H9 (cell line): ENCODE results near the gene GLCCI1. TPM values are rescaled to one million over a fixed set of nuclear protein-coding genes. Genes with fewer than 3 reads are reported as not detected.

Source experiments
- DNase-seq: peaks from one replicate; pipeline ENCODE4 v3.0.0-alpha.2; 2017
- H2AFZ ChIP-seq: one replicate; pipeline ENCODE4 v1.6.1; 2013; ENCODE audit warnings: mild to moderate bottlenecking, low read length, control low read depth, moderate library complexity
- H2AK5ac ChIP-seq: 2 replicates; pipeline ENCODE4 v1.6.1; 2013; ENCODE audit warnings: low read length, control low read depth, mixed read lengths; ENCODE audit not compliant: insufficient read length
- H2BK120ac ChIP-seq: one replicate; pipeline ENCODE4 v1.6.1; 2013; ENCODE audit warnings: low read depth, mild to moderate bottlenecking, low read length, control low read depth, inconsistent platforms; ENCODE audit not compliant: poor library complexity, severe bottlenecking
- H2BK12ac ChIP-seq: 2 replicates; pipeline ENCODE4 v1.6.1; 2013; ENCODE audit warnings: low read length, control low read depth, mixed read lengths, low read depth; ENCODE audit not compliant: insufficient read length
- H2BK15ac ChIP-seq: 2 replicates; pipeline ENCODE4 v1.6.1; 2013; ENCODE audit warnings: low read depth, low read length, control low read depth
- H2BK20ac ChIP-seq: one replicate; pipeline ENCODE4 v1.6.1; 2013; ENCODE audit warnings: low read depth, mild to moderate bottlenecking, low read length, control low read depth, inconsistent platforms; ENCODE audit not compliant: poor library complexity, severe bottlenecking
- H2BK5ac ChIP-seq: 2 replicates; pipeline ENCODE4 v1.6.1; 2013; ENCODE audit warnings: low read length, control low read depth, mixed read lengths; ENCODE audit not compliant: insufficient read length
- H3K14ac ChIP-seq: 2 replicates; pipeline ENCODE4 v1.6.1; 2013; ENCODE audit warnings: low read length, control low read depth; ENCODE audit not compliant: insufficient read depth
- H3K18ac ChIP-seq: 2 replicates; pipeline ENCODE4 v1.6.1; 2013; ENCODE audit warnings: low read depth, mild to moderate bottlenecking, mixed read lengths, low read length, control low read depth; ENCODE audit not compliant: insufficient read length
- H3K23ac ChIP-seq: 2 replicates; pipeline ENCODE4 v1.6.1; 2013; ENCODE audit warnings: low read length, control low read depth, mixed read lengths, low read depth; ENCODE audit not compliant: insufficient read length
- H3K23me2 ChIP-seq: 2 replicates; pipeline ENCODE4 v1.6.1; 2013; ENCODE audit warnings: low read depth, mild to moderate bottlenecking, mixed read lengths, low read length, control low read depth; ENCODE audit not compliant: insufficient read length, poor library complexity, severe bottlenecking
- H3K27ac ChIP-seq: 2 replicates; pipeline ENCODE4 v1.5.1; 2013; ENCODE audit warnings: low read length, control low read depth, mixed read lengths, low read depth; ENCODE audit not compliant: insufficient read length
- H3K27me3 ChIP-seq: 2 replicates; pipeline ENCODE4 v1.6.1; 2013; ENCODE audit warnings: low read length, control low read depth, inconsistent platforms; ENCODE audit not compliant: insufficient read depth
- H3K4ac ChIP-seq: 2 replicates; pipeline ENCODE4 v1.6.1; 2013; ENCODE audit warnings: low read depth, mild to moderate bottlenecking, control low read depth, inconsistent platforms, low read length, moderate library complexity
- H3K4me1 ChIP-seq: 2 replicates; pipeline ENCODE4 v1.6.1; 2013; ENCODE audit warnings: low read length, control low read depth, inconsistent platforms; ENCODE audit not compliant: insufficient read depth
- H3K4me2 ChIP-seq: 2 replicates; pipeline ENCODE4 v1.6.1; 2013; ENCODE audit warnings: low read length, control low read depth, mixed read lengths; ENCODE audit not compliant: insufficient read length, insufficient read depth
- H3K56ac ChIP-seq: 2 replicates; pipeline ENCODE4 v1.6.1; 2013; ENCODE audit warnings: low read depth, mild to moderate bottlenecking, mixed read lengths, low read length, control low read depth; ENCODE audit not compliant: insufficient read length
- H3K79me1 ChIP-seq: 2 replicates; pipeline ENCODE4 v1.6.1; 2013; ENCODE audit warnings: low read depth, mild to moderate bottlenecking, moderate library complexity, low read length, control low read depth, inconsistent platforms; ENCODE audit not compliant: insufficient read depth, poor library complexity, severe bottlenecking
- H3K79me2 ChIP-seq: 2 replicates; pipeline ENCODE4 v1.6.1; 2013; ENCODE audit warnings: low read length, control low read depth, inconsistent platforms; ENCODE audit not compliant: insufficient read depth
- H3K9ac ChIP-seq: 2 replicates; pipeline ENCODE4 v1.6.1; 2013; ENCODE audit warnings: low read length, control low read depth, mixed read lengths; ENCODE audit not compliant: insufficient read length; ENCODE audit errors: extremely low read depth
- H3K9me3 ChIP-seq: one replicate; pipeline ENCODE4 v1.6.1; 2013; ENCODE audit warnings: low read depth, low read length, inconsistent platforms; ENCODE audit not compliant: control insufficient read depth
- H3T11ph ChIP-seq: one replicate; pipeline ENCODE4 v1.6.1; 2013; ENCODE audit warnings: mild to moderate bottlenecking, low read length, control low read depth, inconsistent platforms
- H4K20me1 ChIP-seq: one replicate; pipeline ENCODE4 v1.6.1; 2013; ENCODE audit not compliant: control insufficient read depth, insufficient read length, insufficient read depth
- H4K5ac ChIP-seq: 2 replicates; pipeline ENCODE4 v1.6.1; 2013; ENCODE audit warnings: low read depth, mild to moderate bottlenecking, mixed read lengths, low read length, control low read depth; ENCODE audit not compliant: insufficient read length
- H4K8ac ChIP-seq: replicated peaks from 2 replicates; pipeline ENCODE4 v1.6.1; 2013; ENCODE audit warnings: low read length, control low read depth, mixed read lengths, low read depth; ENCODE audit not compliant: insufficient read length
- H4K91ac ChIP-seq: 2 replicates; pipeline ENCODE4 v1.6.1; 2013; ENCODE audit warnings: low read depth, mild to moderate bottlenecking, moderate library complexity, mixed read lengths, low read length, control low read depth; ENCODE audit not compliant: insufficient read length
- H3K27ac Mint-ChIP-seq, 3 experiments: 2 replicates in 2 of 3; 3 replicates in 1 of 3; pipeline ENCODE4 v1.8.0; 2020 to 2021; ENCODE audit warnings: mixed read lengths in 3 of 3, mild to moderate bottlenecking in 1 of 3, moderate library complexity in 1 of 3
- H3K27me3 Mint-ChIP-seq: 2 replicates; pipeline ENCODE4 v1.8.0; 2021; ENCODE audit warnings: low read depth, mild to moderate bottlenecking, moderate library complexity, mixed read lengths
- H3K36me3 Mint-ChIP-seq, 3 experiments: 2 replicates in 2 of 3; 3 replicates in 1 of 3; pipeline ENCODE4 v1.8.0; 2020 to 2021; ENCODE audit warnings: low read depth in 3 of 3, mixed read lengths in 3 of 3; ENCODE audit not compliant: insufficient read depth in 1 of 3
- H3K4me1 Mint-ChIP-seq, 2 experiments: 2 replicates each; pipeline ENCODE4 v1.8.0; 2020; ENCODE audit warnings: mixed read lengths in 2 of 2
- H3K4me3 Mint-ChIP-seq, 2 experiments: 2 replicates in 1 of 2; 3 replicates in 1 of 2; pipeline ENCODE4 v1.8.0; 2020 to 2021; ENCODE audit warnings: mild to moderate bottlenecking in 2 of 2, mixed read lengths in 2 of 2, moderate library complexity in 1 of 2
- H3K9me3 Mint-ChIP-seq, 2 experiments: 2 replicates in 1 of 2; 3 replicates in 1 of 2; pipeline ENCODE4 v1.8.0; 2020; ENCODE audit warnings: mild to moderate bottlenecking in 2 of 2, mixed read lengths in 2 of 2, moderate library complexity in 1 of 2
- CTCF ChIP-seq: fragments of 200-600 bp; sonication (generic); conservative IDR thresholded peaks from 3 replicates; pipeline ENCODE4 v1.8.0; 2021; ENCODE audit warnings: antibody characterized with exemption, mild to moderate bottlenecking
- WGBS: extraction: QIAGEN DNeasy Blood & Tissue Kit; methylation state at CpG from one replicate; pipeline ENCODE4 v1.1.7; 2013; ENCODE audit warnings: missing lambda C conversion rate, low lambda C conversion rate, mixed read lengths; ENCODE audit not compliant: insufficient read length; ENCODE audit errors: extremely low coverage; 5-methylcytosine and 5-hydroxymethylcytosine counted together
- total RNA-seq: library from RNA; stranded (reverse); gene quantifications from 2 replicates; pipeline ENCODE4 v1.2.1, GENCODE V29; 2021

The GLCCI1 gene
- total RNA-seq, 1 experiment from 2014 or later: 19.1 TPM

DNA sequence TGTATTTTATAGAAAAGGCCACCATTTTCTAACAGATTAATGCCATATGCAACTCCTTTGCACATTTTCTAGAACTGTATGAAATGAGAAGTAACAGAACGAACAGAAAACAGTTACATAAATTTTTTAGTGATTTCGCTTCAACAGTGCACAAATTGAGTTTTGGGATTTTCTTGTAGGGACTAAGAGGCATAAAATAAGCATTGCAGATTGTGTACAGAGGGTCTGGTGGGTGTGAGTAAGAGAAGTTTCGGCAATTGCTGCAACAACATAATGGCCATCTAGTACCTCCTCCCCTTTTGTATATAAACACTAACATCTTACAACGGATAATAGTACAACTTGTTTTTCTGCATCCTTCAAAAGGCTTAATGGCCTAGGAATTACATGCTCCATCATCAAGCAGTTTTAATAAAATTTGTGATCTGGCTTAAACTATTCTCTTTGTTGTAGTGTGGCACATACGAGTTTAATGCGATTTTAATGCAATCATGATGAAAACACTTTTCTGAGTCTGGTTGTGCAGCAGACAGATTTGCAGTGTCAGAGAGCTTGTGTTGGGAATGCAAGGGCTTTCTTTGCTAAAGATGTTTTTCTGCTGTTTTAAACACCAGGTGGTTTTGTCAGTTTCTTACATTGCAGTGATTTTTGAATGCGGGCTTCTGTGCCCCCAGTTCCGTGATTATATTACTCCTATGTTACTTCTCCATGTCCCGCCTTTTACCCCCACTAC is 2.9 kb downstream of the GLCCI1 start:
- H3T11ph ChIP-seq: no peak overlapping the region
- H3K79me1 ChIP-seq: no peaks in the 10 kb centered on the region
- no peak overlapping the region for H2BK5ac ChIP-seq
- no peak overlapping the region for H4K91ac ChIP-seq
- no peaks in the 10 kb centered on the region for H3K9me3 ChIP-seq
- Mint-ChIP-seq H3K36me3 (no peaks in the 10 kb centered on the region), H3K9me3 (no peaks in the 10 kb centered on the region), H3K4me1 (peaks cover 22 to 24% of the 10 kb centered on the region in 2 experiments), H3K27me3 (no peaks in the 10 kb centered on the region), H3K27ac (no peak overlapping the region), H3K4me3 (no peak overlapping the region)
- H2BK12ac ChIP-seq: no peak overlapping the region
- H3K9ac ChIP-seq: no peak overlapping the region
- H2BK120ac ChIP-seq: no peak overlapping the region
- no peak overlapping the region for H2BK15ac ChIP-seq
- H3K14ac ChIP-seq: no peak overlapping the region
- WGBS: no CpG with 5 or more reads among the region's 9 CpGs
- DNase-seq: no peak
- H3K27ac ChIP-seq: no peak overlapping the region
- H3K4me1 ChIP-seq: peaks cover 5% of the 10 kb centered on the region; the same call in 1 of the 2 replicates
- no peak overlapping the region for H2AFZ ChIP-seq
- H3K27me3 ChIP-seq: no peaks in the 10 kb centered on the region
- no peak overlapping the region for H2BK20ac ChIP-seq
- no peak overlapping the region for H4K5ac ChIP-seq
- no peak for TF ChIP-seq CTCF
- H3K4me2 ChIP-seq: peak overlapping the region; percentile 98
- peaks cover 11% of the 10 kb centered on the region for H3K23me2 ChIP-seq
- H3K23ac ChIP-seq: no peak overlapping the region
- peaks cover 6% of the 10 kb centered on the region for H3K79me2 ChIP-seq
- no peak overlapping the region for H3K18ac ChIP-seq
- H2AK5ac ChIP-seq: no peak overlapping the region
- H3K56ac ChIP-seq: no peak overlapping the region
- H4K20me1 ChIP-seq: no peaks in the 10 kb centered on the region
- H4K8ac ChIP-seq: no peak overlapping the region
- no peak overlapping the region for H3K4ac ChIP-seq
